HG03095 (cell line): Measurements from ENCODE around the gene CORT.
A peak's percentile ranks its signal among the peaks of the same experiment; 100 is the strongest.
"Not testable (repeated sequence)": the region's sequence is repeated elsewhere in the genome, so short reads cannot be mapped to it uniquely, and the experiment has no call there.

Source experiments
- ATAC-seq: cut with Tn5 transposase; IDR thresholded peaks from one replicate; pipeline ENCODE4 v1.9.1; 2021; ENCODE audit warnings: moderate library complexity; ENCODE audit not compliant: unreplicated experiment

The CORT gene

DNA sequence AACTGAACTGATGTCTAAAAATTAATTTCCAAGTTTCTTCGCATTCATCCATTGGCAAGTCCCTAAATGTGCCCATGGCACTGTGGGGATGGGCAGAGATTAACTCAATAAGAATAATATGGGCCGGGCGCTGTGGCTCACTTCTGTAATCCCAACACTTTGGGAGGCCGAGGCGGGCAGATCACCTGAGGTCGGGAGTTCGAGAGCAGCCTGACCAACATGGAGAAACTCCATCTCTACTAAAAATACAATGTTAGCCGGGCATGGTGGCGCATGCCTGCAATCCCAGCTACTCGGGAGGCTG, 24.4 kb downstream of the CORT start:
- ATAC-seq: not testable (repeated sequence)

DNA sequence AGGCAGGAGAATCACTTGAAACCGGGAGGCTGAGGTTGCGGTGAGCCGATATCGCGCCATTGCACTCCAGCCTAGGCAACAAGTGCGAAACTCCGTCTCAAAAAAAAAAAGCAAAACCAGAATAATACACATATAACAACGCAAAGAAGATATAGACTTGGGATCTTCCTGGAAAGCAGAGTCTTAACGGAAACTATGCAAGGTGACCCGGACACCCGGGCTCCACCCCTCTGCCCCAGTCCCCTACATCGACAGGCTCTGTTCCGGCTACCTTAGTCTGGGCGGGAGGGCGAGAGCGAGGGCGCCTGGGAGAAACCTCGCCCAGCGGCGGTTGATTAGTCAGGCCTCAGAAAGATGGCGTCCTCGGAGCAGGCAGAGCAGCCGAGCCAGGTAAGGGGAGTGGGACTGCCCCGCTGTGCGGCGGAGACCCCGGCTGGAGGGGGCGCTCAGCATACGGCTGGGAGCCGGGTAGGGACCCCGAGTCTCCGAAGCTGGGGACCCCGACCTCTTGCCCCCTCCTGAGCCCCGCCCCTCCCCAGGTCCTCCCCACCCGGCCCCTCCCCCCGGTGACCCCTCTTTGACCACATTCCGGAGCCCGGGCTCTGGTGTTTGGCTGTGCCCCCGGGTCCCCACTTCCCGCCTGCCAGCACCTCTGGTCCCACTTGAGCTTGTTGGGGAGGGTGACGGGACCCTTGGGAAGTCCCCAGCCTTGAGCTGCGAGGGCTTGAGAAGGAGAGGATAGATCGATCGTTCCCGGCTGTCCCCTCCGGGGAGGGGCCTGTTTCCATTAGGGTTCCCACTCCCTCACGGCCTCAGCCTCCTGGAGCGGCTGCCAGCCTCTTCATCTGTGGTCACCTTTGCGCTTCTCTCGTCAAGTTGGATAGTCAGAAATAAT, 25.0 kb downstream of the CORT start, which contains the start of gene PEX14:
Gene PEX14 (plus strand): TSS at position 338 of the 895 bp plus-strand sequence. CDS start 17 bp downstream, at position 355.
- peak; percentile 53 for ATAC-seq

DNA sequence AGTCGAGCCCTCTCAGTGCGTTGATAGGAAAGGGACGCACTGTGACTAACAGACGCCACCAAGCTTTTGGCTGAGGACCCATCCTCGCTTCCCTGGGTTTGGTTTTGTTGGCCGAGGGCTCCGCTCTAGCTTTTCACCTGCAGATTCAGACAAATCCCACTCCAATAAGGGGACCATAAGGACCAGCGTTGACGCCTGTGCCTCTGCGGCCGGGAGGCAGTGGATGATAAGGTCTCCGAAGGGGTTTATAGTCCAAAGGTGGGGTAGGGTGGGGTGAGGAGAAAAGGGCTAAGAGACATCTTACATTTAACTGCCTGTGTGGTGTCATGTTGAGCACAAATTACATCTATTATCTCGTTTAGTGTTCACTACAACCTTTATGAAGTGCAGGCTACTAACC, 25.7 kb downstream of the CORT start:
- no peak for ATAC-seq

DNA sequence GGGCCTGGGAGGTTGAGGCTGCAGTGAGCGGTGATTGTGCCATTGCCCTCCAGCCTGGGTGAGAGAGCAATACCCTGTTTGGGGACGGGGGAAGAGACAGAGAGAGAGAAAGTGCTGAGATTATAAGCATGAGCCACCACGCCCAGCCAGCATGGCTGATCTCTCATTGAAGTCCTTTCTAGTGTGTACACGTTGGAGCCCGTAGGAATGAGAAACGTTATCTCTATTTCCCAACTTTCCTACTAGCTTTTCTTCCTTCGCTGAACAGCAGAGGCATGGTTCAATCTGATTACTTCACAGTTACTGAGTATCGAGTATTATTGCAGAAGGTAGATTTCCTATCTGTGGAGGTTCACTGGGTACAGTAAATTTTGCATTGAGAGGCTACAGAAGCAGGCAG, 29.5 kb downstream of the CORT start:
- no peak for ATAC-seq

DNA sequence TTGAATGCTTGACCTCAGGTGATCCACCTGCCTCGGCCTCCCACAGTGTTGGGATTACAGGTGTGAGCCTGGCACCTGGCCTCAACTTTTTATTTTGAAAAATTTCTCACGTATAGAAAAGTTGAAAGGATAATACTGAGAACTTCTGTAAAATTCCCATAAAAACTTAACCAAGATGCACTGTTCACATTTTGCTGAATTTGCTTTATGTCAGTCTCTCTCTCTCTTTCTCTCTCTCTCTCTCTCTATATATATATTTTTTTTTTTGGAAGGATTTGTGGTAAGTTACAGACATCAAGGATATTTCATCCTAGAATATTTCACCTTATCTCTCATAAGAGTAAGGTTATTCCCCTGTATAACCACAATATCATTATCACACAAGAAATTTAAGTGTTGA, 30.8 kb downstream of the CORT start:
- ATAC-seq: no peak

DNA sequence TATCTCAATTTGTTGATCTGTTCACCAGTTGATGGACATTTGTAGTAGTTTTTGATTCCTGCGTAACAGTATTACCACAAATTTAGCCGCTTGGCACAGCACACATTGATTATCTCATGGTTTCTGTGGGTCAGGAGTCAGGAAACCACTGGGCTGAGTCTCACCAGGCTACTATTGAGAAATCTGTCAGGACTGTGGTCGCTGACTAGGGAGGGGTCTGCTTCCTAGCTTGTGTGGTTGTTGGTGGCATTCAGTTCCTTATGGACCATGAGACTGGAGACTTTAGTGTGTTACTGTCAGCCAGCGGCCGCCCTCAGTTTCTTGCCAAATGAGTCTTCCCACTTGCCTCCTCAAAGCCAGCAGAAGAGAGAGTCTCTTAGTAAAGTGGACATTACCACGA, 34.7 kb downstream of the CORT start:
- no peak for ATAC-seq

DNA sequence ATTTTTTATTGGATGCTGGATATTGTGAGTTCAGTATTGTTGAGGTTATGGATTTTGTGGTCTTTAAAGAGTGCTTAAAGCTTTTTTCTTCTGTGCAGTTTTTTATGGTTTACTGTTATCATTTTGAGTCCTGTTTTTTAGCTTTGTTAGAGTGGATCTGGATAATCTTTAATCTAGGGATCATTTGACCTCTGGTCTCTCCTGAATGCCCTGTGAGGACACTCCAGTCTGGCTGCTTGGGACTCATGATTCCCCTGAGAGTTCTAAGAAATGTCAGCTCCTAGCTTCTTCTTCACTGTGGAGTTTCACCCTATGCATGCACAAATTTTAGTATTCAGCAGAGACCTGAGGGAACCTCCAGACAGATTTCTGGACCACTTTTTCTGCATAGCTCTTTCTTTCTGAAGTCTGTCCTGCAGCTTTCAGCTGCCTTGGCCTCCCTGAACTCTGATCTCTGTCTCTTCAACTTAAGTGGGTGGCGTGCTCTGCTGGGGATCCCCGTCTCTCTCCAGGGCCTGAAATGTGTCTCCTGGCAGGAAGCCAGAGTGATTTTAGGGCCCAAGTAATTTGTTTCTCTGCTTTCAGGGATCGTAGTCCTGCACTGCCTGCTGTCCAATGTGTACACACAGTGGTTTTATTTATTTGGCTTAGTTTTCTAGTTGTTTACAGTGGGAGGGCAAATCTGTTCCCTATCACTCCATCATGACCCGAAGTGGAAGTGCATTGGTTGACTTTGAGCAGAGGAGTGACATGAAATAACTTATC, 39.6 kb downstream of the CORT start:
- no peak for ATAC-seq

DNA sequence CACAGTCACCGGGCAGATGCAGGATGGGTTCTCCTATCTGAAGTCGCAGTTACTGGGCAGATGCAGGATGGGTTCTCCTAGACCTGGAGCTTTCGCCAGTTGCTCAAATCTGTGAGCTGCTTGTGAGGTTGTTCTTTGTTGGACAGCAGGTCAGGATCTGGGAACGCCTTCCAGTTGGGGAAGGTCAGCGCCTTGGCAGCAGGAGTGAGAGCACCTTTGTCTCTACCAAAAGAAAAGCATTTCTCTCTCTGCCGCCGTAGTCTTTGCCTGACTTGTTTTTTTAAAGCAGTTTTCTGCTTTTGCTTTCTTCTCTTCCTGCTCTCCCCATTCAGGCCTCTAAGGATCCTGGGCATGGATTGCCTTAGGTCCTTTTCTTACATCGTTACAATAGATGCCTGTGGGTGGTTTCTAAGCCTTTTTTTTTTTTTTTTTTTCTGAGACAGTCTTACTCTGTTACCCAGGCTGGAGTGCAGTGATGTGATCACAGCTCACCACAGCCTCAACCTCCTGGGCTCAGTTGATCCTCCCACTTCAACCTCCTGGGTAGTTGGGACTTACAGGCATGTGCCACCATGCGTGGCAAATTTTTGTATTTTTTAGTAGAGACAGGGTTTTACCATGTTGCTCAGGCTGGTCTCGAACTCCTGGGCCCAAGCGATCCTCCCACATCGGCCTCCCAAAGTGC, 40.6 kb downstream of the CORT start:
- no peak for ATAC-seq

DNA sequence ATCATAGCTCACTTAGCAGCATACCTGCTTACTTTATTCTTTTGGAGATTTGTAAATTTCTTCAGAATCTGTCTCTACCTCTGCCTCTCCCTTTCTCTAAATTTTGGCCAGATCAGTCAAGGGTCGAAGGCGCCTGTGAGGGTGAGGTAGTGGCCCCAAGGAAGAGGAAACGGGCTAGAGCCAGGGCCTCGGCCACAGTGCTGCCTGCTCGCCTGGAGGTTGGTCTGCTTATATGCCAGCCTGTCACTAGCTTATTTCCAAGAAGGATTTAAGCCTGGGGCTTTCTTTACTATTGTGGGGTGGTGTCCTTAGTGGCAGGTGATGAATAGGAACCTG, 44.6 kb downstream of the CORT start:
- ATAC-seq: no peak

DNA sequence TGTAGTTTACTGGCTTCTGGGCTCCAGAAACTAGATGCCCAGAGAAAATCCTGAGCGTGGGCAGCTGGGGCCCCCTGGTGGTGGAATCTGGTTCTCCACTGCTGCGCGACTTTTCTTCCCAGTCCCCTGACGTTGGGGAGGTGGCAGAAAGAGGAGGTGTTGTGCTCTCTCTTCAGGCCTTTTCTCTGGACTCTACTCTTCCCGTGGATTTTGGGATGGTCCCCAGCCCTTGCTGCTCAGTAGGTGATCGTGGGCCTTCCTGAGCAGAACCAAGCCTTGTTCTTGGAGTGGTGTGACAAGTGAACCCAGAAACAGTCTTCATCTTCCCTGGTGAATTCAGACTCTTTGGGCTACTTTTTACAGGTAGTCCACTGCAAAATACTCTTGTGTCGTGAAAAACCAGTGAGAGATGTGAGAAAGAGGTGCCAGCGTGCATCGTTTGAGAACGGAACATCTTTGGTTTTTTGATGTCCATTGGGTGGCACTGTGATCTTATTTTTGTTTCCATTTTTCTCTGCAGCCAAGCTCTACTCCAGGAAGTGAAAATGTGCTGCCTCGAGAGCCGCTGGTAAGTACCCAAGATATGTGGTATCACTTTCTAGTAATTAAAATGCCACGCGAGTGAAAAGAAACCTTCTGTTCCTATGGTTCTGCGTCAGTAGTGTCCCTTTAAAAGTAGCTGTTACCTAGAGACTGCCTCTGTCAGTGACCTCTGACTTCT, 45.1 kb downstream of the CORT start:
- ATAC-seq: peak; percentile 61

DNA sequence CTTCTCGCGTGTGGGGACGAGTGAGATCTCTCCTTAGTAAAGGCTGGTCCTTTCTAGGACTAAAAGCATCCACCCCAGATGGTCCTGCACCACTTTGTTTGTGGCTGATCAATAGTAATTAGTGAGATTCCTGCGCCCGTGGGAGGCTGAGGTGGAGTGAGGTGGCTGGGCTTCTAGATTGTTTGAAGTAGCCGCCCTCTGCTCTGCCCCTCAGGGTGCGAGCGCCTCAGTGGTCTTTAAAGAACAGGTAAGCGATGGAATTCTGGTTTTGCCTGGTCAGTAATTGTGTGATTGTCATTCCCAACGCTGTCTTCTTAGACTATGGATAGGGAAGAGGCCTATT, 45.6 kb downstream of the CORT start:
- ATAC-seq: no peak

DNA sequence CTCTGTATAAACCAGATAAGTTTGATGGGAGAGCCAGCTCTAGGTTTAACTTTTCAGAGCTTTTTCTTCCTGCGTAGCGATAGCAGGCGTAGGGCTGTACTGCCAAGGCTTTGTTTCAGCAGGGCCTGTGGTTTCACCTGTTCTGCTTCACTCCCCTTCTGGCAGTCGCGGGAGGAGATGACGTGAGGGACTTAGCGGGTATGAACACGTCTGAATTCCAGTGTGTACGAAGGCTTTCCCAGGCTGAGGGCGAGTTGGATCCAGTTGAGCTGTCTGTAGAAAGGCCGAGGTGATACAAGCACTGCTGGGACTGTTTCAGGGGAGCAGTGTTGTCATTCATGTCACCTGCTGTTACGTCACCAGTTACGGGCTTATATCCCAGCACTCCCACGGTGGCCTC, 46.1 kb downstream of the CORT start:
- ATAC-seq: no peak

DNA sequence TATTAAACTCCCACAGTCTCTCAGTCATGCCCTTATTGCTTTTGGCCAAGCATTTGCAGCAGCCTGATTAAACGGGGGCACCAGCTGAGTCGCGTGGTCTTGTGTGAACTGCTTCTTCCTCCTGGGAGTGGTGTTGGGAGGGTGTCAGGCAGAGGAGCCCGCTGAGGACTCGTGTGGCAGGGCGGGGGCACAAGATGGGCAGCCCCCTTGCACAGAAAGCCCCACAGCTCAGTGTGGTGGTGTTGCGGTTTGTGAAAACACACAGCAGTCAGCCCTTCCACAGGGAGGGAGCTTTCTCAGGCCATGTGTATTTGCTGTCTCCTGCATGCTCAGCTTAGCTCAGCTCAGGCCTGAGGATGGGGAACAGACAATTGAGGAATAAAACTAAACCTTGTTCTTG, 47.3 kb downstream of the CORT start:
- ATAC-seq: no peak

DNA sequence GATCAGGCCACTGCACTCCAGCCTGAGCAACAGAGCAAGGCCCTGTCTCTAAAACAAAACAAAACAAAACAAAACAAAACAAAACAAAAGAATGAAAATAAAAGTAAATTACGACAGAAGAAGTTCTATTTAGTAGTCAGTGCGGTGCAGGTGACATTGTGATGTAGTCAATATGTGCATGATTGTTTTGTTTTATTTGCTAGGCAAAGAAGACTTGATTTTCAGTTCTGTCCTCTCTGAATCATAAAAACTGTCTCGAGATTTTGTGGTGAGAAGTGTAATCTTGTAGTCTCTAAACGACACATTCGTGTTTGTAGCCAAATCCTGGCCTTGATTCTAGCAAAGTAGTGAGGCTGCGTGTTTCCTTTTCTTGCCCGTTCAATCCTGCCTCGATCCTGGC, 48.4 kb downstream of the CORT start:
- ATAC-seq: no peak
